H1 (cell line): ENCODE measurements around the gene MMP8. TPM values are rescaled to one million over a fixed set of nuclear protein-coding genes. Genes with fewer than 3 reads are reported as not detected.

Experiments
- CTCF ChIA-PET: fragments of 300-600 bp; sonication (Branson Sonifier 250); formaldehyde crosslinking; loops from one replicate; lab custom pipeline; 2021; ENCODE audit not compliant: partially characterized antibody; lab: Charles Lee
- POLR2A ChIA-PET: fragments of 300-600 bp; sonication (Branson Sonifier 250); formaldehyde crosslinking; loops from one replicate; lab custom pipeline; 2021; ENCODE audit warnings: inconsistent platforms; ENCODE audit not compliant: partially characterized antibody; lab: Charles Lee
- DNase-seq, 2 experiments: peaks; one replicate each; pipeline versions ENCODE4 v3.0.0 to v3.0.0-alpha.2; 2010 to 2022; ENCODE audit warnings: low spot score in 2 of 2, low read depth in 1 of 2, mixed read lengths in 1 of 2
- FAIRE-seq: peaks from 2 replicates; lab custom pipeline; 2011; peaks lifted over from hg19 to GRCh38; lab: Jason Lieb, UNC
- H2AFZ ChIP-seq: 2 replicates; pipeline ENCODE4 v1.8.1; 2012; ENCODE audit warnings: low read length, inconsistent platforms
- H2AK5ac ChIP-seq: 2 replicates; pipeline ENCODE4 v1.6.1; 2013; ENCODE audit warnings: low read depth, low read length
- H2BK120ac ChIP-seq: replicated peaks from 2 replicates; pipeline ENCODE3; 2013; ENCODE audit warnings: low read depth, low read length, inconsistent platforms
- H2BK12ac ChIP-seq: 2 replicates; pipeline ENCODE4 v1.6.1; 2013; ENCODE audit warnings: low read depth, low read length
- H2BK15ac ChIP-seq: 2 replicates; pipeline ENCODE4 v1.6.1; 2013; ENCODE audit warnings: low read length
- H2BK20ac ChIP-seq: 2 replicates; pipeline ENCODE4 v1.6.1; 2013; ENCODE audit warnings: low read length
- H2BK5ac ChIP-seq: 2 replicates; pipeline ENCODE4 v1.6.1; 2013; ENCODE audit warnings: low read depth, low read length
- H3K14ac ChIP-seq: 2 replicates; pipeline ENCODE4 v1.6.1; 2013; ENCODE audit warnings: inconsistent platforms; ENCODE audit not compliant: insufficient read length
- H3K18ac ChIP-seq: 2 replicates; pipeline ENCODE4 v1.6.1; 2013; ENCODE audit warnings: low read length; ENCODE audit errors: extremely low read depth
- H3K23ac ChIP-seq: 2 replicates; pipeline ENCODE4 v1.6.1; 2013; ENCODE audit warnings: inconsistent platforms; ENCODE audit not compliant: insufficient read length
- H3K23me2 ChIP-seq: 2 replicates; pipeline ENCODE4 v1.6.1; 2013; ENCODE audit warnings: low read depth, low read length
- H3K27ac ChIP-seq: 2 replicates; pipeline ENCODE4 v1.6.1; 2011; ENCODE audit warnings: low read depth, low read length, inconsistent platforms
- H3K27me3 ChIP-seq, 4 experiments: replicated peaks in 1 of 4; 1 replicate in 1 of 4; 2 replicates in 3 of 4; pipeline versions ENCODE4 v1.6.1 to v1.8.1; 2011 to 2013; ENCODE audit warnings: low read length in 3 of 4, mild to moderate bottlenecking in 3 of 4, inconsistent platforms in 2 of 4, mixed read lengths in 2 of 4, moderate library complexity in 1 of 4; ENCODE audit not compliant: control insufficient read depth in 3 of 4, insufficient read depth in 3 of 4; ENCODE audit errors: extremely low read depth in 1 of 4
- H3K36me3 ChIP-seq, 4 experiments: 2 replicates each; pipeline versions ENCODE4 v1.6.1 to v1.8.1; 2011 to 2013; ENCODE audit warnings: mild to moderate bottlenecking in 4 of 4, low read length in 3 of 4, moderate library complexity in 2 of 4, control low read depth in 1 of 4, inconsistent platforms in 1 of 4; ENCODE audit not compliant: insufficient read depth in 4 of 4, control insufficient read depth in 2 of 4
- H3K4ac ChIP-seq: replicated peaks from 2 replicates; pipeline ENCODE3; 2013; ENCODE audit warnings: low read length, low read depth, mixed read lengths, inconsistent platforms; ENCODE audit not compliant: insufficient read length
- H3K4me1 ChIP-seq, 4 experiments: replicated peaks in 1 of 4; 1 replicate in 1 of 4; 2 replicates in 3 of 4; pipeline versions ENCODE4 v1.6.1 to v1.8.1; 2011 to 2013; ENCODE audit warnings: low read length in 3 of 4, inconsistent platforms in 2 of 4, mixed read lengths in 1 of 4; ENCODE audit not compliant: insufficient read depth in 4 of 4, control insufficient read depth in 3 of 4
- H3K4me2 ChIP-seq, 2 experiments: 2 replicates each; pipeline versions ENCODE4 v1.6.1 to v1.8.1; 2011 to 2013; ENCODE audit warnings: low read depth in 2 of 2, low read length in 2 of 2, control low read depth in 1 of 2, inconsistent platforms in 1 of 2, mild to moderate bottlenecking in 1 of 2; ENCODE audit not compliant: insufficient read depth in 1 of 2
- H3K4me3 ChIP-seq, 4 experiments: fragments of 200-600, 300-600 bp in 1 of 4; sonication (generic), shearing (Covaris generic), sonication (Bioruptor Twin) in 1 of 4; 2 replicates each; pipeline versions ENCODE4 v1.5.1 to v1.8.1; 2011 to 2016; ENCODE audit warnings: low read length in 4 of 4, low read depth in 3 of 4, control low read depth in 2 of 4, inconsistent platforms in 2 of 4, mild to moderate bottlenecking in 2 of 4, mixed read lengths in 1 of 4, moderate library complexity in 1 of 4; ENCODE audit not compliant: insufficient read depth in 2 of 4; ENCODE audit errors: extremely low read depth in 1 of 4
- H3K56ac ChIP-seq: replicated peaks from 2 replicates; pipeline ENCODE3; 2013; ENCODE audit warnings: low read depth, mild to moderate bottlenecking, mixed read lengths, low read length, inconsistent platforms; ENCODE audit not compliant: insufficient read length
- H3K79me1 ChIP-seq: 2 replicates; pipeline ENCODE4 v1.6.1; 2013; ENCODE audit warnings: low read depth, low read length, control low read depth
- H3K79me2 ChIP-seq, 2 experiments: 2 replicates each; pipeline versions ENCODE4 v1.6.1 to v1.8.1; 2012 to 2013; ENCODE audit warnings: low read length in 2 of 2, mild to moderate bottlenecking in 2 of 2, inconsistent platforms in 1 of 2; ENCODE audit not compliant: insufficient read depth in 2 of 2, control insufficient read depth in 1 of 2
- H3K9ac ChIP-seq, 4 experiments: replicated peaks in 1 of 4; 1 replicate in 1 of 4; 2 replicates in 3 of 4; pipeline versions ENCODE4 v1.6.1 to v1.8.1; 2011 to 2013; ENCODE audit warnings: low read depth in 3 of 4, low read length in 3 of 4, control low read depth in 2 of 4, mild to moderate bottlenecking in 2 of 4, moderate library complexity in 2 of 4, inconsistent platforms in 1 of 4; ENCODE audit errors: extremely low read depth in 1 of 4
- H3K9me3 ChIP-seq, 2 experiments: 2 replicates each; pipeline versions ENCODE4 v1.6.1 to v1.8.1; 2012 to 2013; ENCODE audit warnings: mild to moderate bottlenecking in 2 of 2, moderate library complexity in 2 of 2, control low read depth in 1 of 2, inconsistent platforms in 1 of 2, low read depth in 1 of 2, low read length in 1 of 2, mixed read lengths in 1 of 2; ENCODE audit not compliant: insufficient read depth in 2 of 2
- H4K20me1 ChIP-seq, 2 experiments: replicated peaks in 1 of 2; 2 replicates each; pipeline versions ENCODE3 to v1.8.1; 2011 to 2013; ENCODE audit warnings: inconsistent platforms in 2 of 2, low read length in 2 of 2, mild to moderate bottlenecking in 1 of 2; ENCODE audit not compliant: insufficient read depth in 2 of 2, control insufficient read depth in 1 of 2
- H4K5ac ChIP-seq: 2 replicates; pipeline ENCODE4 v1.6.1; 2013; ENCODE audit warnings: low read length, low read depth, mixed read lengths, inconsistent platforms; ENCODE audit not compliant: insufficient read length
- H4K8ac ChIP-seq: 2 replicates; pipeline ENCODE4 v1.8.0; 2013; ENCODE audit warnings: mild to moderate bottlenecking, moderate library complexity, low read length, inconsistent platforms; ENCODE audit not compliant: insufficient read depth; ENCODE audit errors: extremely low read depth
- H4K91ac ChIP-seq: replicated peaks from 2 replicates; pipeline ENCODE3; 2013; ENCODE audit warnings: low read length, mixed read lengths, inconsistent platforms; ENCODE audit not compliant: insufficient read length
- ATF3 ChIP-seq: IDR thresholded peaks from 2 replicates; pipeline ENCODE4 v1.6.1; 2011; ENCODE audit warnings: low read depth, mild to moderate bottlenecking, low read length; ENCODE audit not compliant: insufficient read depth
- BRCA1 ChIP-seq: IDR thresholded peaks from 2 replicates; pipeline ENCODE4 v1.6.1; 2012; ENCODE audit warnings: low read depth, low read length, improper control_type of control experiment
- CHD1 ChIP-seq: IDR thresholded peaks from 2 replicates; pipeline ENCODE4 v1.6.1; 2012; ENCODE audit warnings: low read depth, low read length, improper control_type of control experiment
- HDAC6 ChIP-seq: IDR thresholded peaks from one replicate; pipeline ENCODE4 v1.7.1; 2012; ENCODE audit warnings: low read depth, mild to moderate bottlenecking, inconsistent platforms, low read length, moderate library complexity
- MAFK ChIP-seq: IDR thresholded peaks from 2 replicates; pipeline ENCODE4 v1.6.1; 2012; ENCODE audit warnings: low read depth, mild to moderate bottlenecking, improper control_type of control experiment, low read length
- PHF8 ChIP-seq: fragments of 200-600 bp; sonication (generic); conservative IDR thresholded peaks from 2 replicates; pipeline ENCODE4 v1.7.1; 2012; ENCODE audit warnings: low read depth, mild to moderate bottlenecking, inconsistent platforms, low read length, moderate library complexity
- RXRA ChIP-seq: IDR thresholded peaks from 2 replicates; pipeline ENCODE4 v1.6.1; 2011; ENCODE audit warnings: low read depth, mild to moderate bottlenecking, low read length, moderate library complexity; ENCODE audit not compliant: insufficient read depth
- SP2 ChIP-seq: IDR thresholded peaks from 2 replicates; pipeline ENCODE4 v1.6.1; 2012; ENCODE audit warnings: mild to moderate bottlenecking, low read length, inconsistent platforms
- SRF ChIP-seq: IDR thresholded peaks from 2 replicates; pipeline ENCODE4 v1.6.1; 2011; ENCODE audit warnings: mild to moderate bottlenecking, low read depth, low read length, moderate library complexity
- SUZ12 ChIP-seq: fragments of 200-600 bp; sonication (generic); IDR thresholded peaks from 2 replicates; pipeline ENCODE4 v1.6.1; 2012; ENCODE audit warnings: mild to moderate bottlenecking, inconsistent platforms, low read length, moderate library complexity, mixed read lengths
- ZNF274 ChIP-seq: IDR thresholded peaks from 2 replicates; pipeline ENCODE4 v1.7.0; 2012; ENCODE audit warnings: low read length, borderline replicate concordance; ENCODE audit errors: extremely low read depth
- polyA plus RNA-seq, 7 experiments: library from polyadenylated mRNA; depleted of rRNA in 3 of 7; stranded (reverse) in 5 of 7; unstranded in 2 of 7; fragments of >200 nt in 5 of 7; fragments of 200-250 nt in 2 of 7; gene quantifications; 1 replicate in 5 of 7; 2 replicates in 1 of 7; 4 replicates in 1 of 7; pipeline versions ENCODE4 v1.2.1 to v1.2.3, GENCODE V29; 2011 to 2013; ENCODE audit warnings: missing spikeins in 2 of 7, mixed read lengths in 2 of 7
- total RNA-seq: library from RNA; stranded (reverse); fragmentation: NEBNext Ultra II Directional; extraction: Animal tissue kit (Norgen Biotek cat#: 25700); gene quantifications from 2 replicates; pipeline ENCODE4 v1.2.1, GENCODE V29; 2021
- TF ChIP-seq, protein P1 (sequence below): IDR thresholded peaks from 2 replicates; pipeline ENCODE4 v1.6.1; 2011; ENCODE audit warnings: low read length, improper control_type of control experiment

The MMP8 gene
- total and polyA plus RNA-seq, 2 of the 8 experiments (the other 6 are each of a cell fraction or from before 2014, with no cell fraction given), result not detected

- Histone ChIP-seq H3K79me2 (no peaks in the 10 kb centered on the region), H3K4me3 (no peak overlapping the region), H3K36me3 (no peaks in the 10 kb centered on the region), H4K8ac (no peak overlapping the region), H2AFZ (no peak overlapping the region), H3K27ac (no peak overlapping the region), H2BK20ac (no peak overlapping the region), H3K4me2 (no peak overlapping the region), H4K91ac (no peak overlapping the region), H4K20me1 (no peaks in the 10 kb centered on the region), H3K79me1 (no peaks in the 10 kb centered on the region), H2BK120ac (no peak overlapping the region), H3K14ac (no peak overlapping the region), H2BK5ac (no peak overlapping the region), H2BK15ac (no peak overlapping the region), H2AK5ac (no peak overlapping the region), H2BK12ac (no peak overlapping the region), H3K23me2 (peaks cover 8% of the 10 kb centered on the region; the same call in 1 of the 2 replicates), H3K9ac (no peak overlapping the region), H3K23ac (no peak overlapping the region), H3K4me1 (no peaks in the 10 kb centered on the region), H3K9me3 (peaks cover 0 to 3% of the 10 kb centered on the region in 2 experiments; a peak in 1 of 4 replicates), H3K56ac (no peak overlapping the region), H4K5ac (no peak overlapping the region), H3K4ac (no peak overlapping the region), H3K27me3 (no peaks in the 10 kb centered on the region), H3K18ac (no peak overlapping the region)
- POLR2A ChIA-PET, result no interaction called here
- no peak for TF ChIP-seq ZNF274
- TF ChIP-seq SP2, result no peak
- TF ChIP-seq CHD1, result no peak
- no peak for TF ChIP-seq MAFK
- no peak for TF ChIP-seq RXRA
- TF ChIP-seq PHF8, result no peak
- TF ChIP-seq HDAC6, result no peak
- no peak for TF ChIP-seq SRF
- no peak for TF ChIP-seq SUZ12
- TF ChIP-seq, protein P1, sequence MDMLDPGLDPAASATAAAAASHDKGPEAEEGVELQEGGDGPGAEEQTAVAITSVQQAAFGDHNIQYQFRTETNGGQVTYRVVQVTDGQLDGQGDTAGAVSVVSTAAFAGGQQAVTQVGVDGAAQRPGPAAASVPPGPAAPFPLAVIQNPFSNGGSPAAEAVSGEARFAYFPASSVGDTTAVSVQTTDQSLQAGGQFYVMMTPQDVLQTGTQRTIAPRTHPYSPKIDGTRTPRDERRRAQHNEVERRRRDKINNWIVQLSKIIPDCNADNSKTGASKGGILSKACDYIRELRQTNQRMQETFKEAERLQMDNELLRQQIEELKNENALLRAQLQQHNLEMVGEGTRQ, result no peak
- TF ChIP-seq BRCA1, result no peak
- no peak for TF ChIP-seq ATF3
- FAIRE-seq, result no peak
- no peak for DNase-seq
- CTCF ChIA-PET, result interaction anchor here (0.7 to 4.9 kb wide), 26 partner anchors 15 to 349 kb away, joined by 3 to 33 read pairs (median 4); partner anchors contain the start of genes MMP10 and MMP13
Observed at GRCh38 chr11:102734650-102735049, 9.9 kb upstream of the MMP8 start.
